ENCODE data around the gene CCDC197.

The CCDC197 gene

DNA sequence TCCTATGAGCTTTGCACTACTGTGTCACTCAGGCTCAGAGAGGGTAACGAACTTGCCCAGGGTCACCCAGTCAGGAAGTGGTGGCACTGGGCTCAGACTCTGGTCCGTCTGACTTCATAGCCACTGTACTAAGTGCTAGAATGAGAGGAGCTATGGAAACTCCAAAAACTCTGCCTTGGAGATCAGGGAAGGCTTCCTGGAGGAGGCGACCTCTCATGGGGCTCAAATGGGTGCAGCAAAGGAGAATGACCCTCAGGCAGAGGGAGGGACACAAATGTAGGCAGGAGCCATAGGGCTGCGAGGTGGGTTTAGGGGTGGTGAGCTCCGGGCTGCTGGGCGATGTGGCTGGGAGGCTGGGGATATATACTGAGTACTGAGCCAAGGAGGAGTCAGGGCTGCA is 3.2 kb downstream of the CCDC197 start:
- no peak overlapping the region for H3K4me3 Mint-ChIP-seq
- peaks cover 31% of the 10 kb centered on the region for H3K27me3 Mint-ChIP-seq (ENCODE audit: low read depth)
- H3K27ac Mint-ChIP-seq = no peak overlapping the region
- TF ChIP-seq, protein P1, sequence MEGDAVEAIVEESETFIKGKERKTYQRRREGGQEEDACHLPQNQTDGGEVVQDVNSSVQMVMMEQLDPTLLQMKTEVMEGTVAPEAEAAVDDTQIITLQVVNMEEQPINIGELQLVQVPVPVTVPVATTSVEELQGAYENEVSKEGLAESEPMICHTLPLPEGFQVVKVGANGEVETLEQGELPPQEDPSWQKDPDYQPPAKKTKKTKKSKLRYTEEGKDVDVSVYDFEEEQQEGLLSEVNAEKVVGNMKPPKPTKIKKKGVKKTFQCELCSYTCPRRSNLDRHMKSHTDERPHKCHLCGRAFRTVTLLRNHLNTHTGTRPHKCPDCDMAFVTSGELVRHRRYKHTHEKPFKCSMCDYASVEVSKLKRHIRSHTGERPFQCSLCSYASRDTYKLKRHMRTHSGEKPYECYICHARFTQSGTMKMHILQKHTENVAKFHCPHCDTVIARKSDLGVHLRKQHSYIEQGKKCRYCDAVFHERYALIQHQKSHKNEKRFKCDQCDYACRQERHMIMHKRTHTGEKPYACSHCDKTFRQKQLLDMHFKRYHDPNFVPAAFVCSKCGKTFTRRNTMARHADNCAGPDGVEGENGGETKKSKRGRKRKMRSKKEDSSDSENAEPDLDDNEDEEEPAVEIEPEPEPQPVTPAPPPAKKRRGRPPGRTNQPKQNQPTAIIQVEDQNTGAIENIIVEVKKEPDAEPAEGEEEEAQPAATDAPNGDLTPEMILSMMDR (IDR thresholded peaks at IDR 0.05; ENCODE audit: unreplicated experiment in 3 of 3) = no peak
- no peaks in the 10 kb centered on the region for H3K36me3 Mint-ChIP-seq (ENCODE audit: low read depth)
- peaks cover 21% of the 10 kb centered on the region for H3K4me1 Mint-ChIP-seq
- no peaks in the 10 kb centered on the region for H3K9me3 Mint-ChIP-seq

DNA sequence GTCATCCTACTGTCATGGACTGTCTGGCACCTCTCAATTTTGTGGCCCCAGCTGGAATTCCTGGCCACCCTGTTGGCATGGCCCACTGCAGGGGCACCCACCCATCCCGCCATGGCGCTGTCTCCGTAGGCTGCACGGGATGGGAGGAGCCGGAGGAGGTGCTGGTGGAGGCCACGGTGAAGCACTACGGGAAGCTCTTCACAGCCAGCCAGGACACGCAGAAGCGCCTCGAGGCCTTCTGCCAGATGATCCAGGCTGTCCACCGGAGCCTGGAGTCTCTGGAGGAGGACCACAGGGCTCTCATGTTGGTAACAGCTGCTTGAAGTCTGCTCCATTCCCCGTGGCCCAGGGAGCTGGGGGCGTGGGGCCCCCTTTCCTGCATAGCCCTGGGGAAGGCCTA is 3.9 kb downstream of the CCDC197 start:
- Mint-ChIP-seq H3K27me3 (ENCODE audit: low read depth) (peaks cover 29% of the 10 kb centered on the region), H3K9me3 (no peaks in the 10 kb centered on the region), H3K4me3 (no peak overlapping the region), H3K36me3 (ENCODE audit: low read depth) (no peaks in the 10 kb centered on the region), H3K4me1 (peaks cover 16% of the 10 kb centered on the region), H3K27ac (no peak overlapping the region)
- TF ChIP-seq, protein P1 (IDR thresholded peaks at IDR 0.05; ENCODE audit: unreplicated experiment in 3 of 3) = no peak

DNA sequence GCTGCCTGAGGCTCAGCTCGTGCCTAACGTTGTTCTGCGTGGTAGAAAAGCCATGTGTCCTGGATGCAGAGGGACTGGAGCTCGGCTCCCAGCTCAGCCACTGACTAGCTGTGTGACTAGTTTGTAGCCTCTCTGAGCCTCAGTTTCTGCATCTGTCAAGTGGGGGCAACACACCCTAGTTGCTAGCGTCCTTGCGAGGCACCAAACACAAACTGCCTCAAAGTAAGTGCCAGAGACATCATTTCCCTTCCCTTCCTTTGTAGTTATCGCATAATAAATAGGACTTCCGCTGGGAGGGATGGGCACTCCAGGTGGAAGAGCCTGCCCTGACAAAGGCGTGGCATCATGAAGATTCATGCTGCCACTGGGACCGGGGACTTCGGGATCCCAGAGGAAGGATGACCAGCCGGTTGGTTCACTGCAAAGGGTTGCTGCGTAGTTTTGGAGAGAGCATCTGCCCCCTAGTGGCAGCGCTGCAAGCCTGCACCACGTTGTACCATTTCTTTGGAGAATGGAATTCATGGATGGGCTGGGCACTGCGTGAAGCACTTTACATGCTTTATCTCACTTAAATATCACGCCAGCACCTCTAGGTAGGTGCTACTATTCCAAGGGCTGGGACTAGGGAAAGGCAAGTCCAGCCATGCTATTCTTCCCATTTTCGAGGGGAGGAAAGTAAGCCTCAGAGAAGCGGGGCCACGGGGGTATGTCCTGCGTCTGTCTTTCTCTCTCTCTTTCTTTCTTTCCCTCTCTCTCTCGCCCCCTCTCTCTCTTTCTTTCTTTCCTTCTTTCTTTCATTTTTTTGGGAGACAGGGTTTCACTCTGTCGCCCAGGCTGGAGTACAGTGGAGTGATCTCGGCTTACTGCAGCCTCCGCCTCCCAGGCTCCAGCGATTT is 4.6 kb downstream of the CCDC197 start:
- H3K27ac Mint-ChIP-seq = no peak overlapping the region
- H3K4me3 Mint-ChIP-seq = no peak overlapping the region
- TF ChIP-seq, protein P1 (IDR thresholded peaks at IDR 0.05; ENCODE audit: unreplicated experiment in 3 of 3) = peak; percentile 95 to 98 (median 96)
- H3K4me1 Mint-ChIP-seq = peaks cover 15% of the 10 kb centered on the region
- peaks cover 28% of the 10 kb centered on the region for H3K27me3 Mint-ChIP-seq (ENCODE audit: low read depth)
- no peaks in the 10 kb centered on the region for H3K9me3 Mint-ChIP-seq
- H3K36me3 Mint-ChIP-seq (ENCODE audit: low read depth) = no peaks in the 10 kb centered on the region

DNA sequence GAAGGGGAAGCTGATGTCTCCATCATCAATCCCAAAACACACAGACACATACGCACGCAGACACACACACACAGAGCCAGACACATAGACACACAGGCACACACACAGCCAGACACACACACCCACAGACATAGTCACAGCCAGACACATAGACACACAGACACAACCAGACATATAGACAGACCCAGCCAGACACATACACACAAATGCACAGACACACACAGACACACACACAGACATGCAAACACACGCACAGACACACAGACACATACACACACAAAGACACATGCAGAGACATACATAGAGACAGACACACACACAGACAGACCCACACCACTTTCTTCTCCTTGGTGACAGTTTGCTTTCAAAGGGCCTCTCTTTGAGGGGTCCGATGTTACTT is 6.3 kb downstream of the CCDC197 start:
- H3K36me3 Mint-ChIP-seq (ENCODE audit: low read depth) = no peaks in the 10 kb centered on the region
- H3K9me3 Mint-ChIP-seq = no peaks in the 10 kb centered on the region
- TF ChIP-seq, protein P1 (IDR thresholded peaks at IDR 0.05; ENCODE audit: unreplicated experiment in 3 of 3) = no peak
- peaks cover 13% of the 10 kb centered on the region for H3K4me1 Mint-ChIP-seq
- H3K27me3 Mint-ChIP-seq (ENCODE audit: low read depth) = peaks cover 23% of the 10 kb centered on the region
- no peak overlapping the region for H3K4me3 Mint-ChIP-seq
- no peak overlapping the region for H3K27ac Mint-ChIP-seq

DNA sequence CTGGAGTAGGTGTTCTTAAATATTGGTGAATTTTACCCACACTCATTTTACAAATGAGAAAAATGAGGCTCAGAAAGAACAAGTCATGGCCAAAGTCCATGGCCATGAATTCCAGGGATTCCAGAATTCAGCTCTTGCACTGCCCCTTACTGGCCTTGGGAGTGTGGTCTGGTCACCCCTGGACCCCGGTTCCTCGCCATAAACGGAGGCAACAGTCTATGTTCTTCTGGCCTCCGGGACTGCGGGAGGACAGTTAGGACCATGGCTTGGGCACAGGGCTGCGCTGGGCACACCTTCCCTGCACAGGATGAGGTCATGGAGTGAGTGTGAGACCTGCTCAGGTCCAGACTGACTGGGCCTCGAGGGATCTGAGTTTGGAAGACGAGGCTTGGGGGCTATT is 6.9 kb downstream of the CCDC197 start:
- TF ChIP-seq, protein P1 (IDR thresholded peaks at IDR 0.05; ENCODE audit: unreplicated experiment in 3 of 3) = no peak
- Mint-ChIP-seq H3K27ac (no peak overlapping the region), H3K9me3 (no peaks in the 10 kb centered on the region), H3K27me3 (ENCODE audit: low read depth) (peaks cover 23% of the 10 kb centered on the region), H3K4me1 (peaks cover 11% of the 10 kb centered on the region), H3K4me3 (no peak overlapping the region), H3K36me3 (ENCODE audit: low read depth) (no peaks in the 10 kb centered on the region)

Data from nephron (organoid).